Stimulated activated naive CD8-positive, alpha-beta T cell treated with anti-CD3 and anti-CD28 coated beads, Interleukin-15, amount 100 ng/mL, for 72 hours (primary cell): ENCODE measurements around the gene BMPR2.
"Not testable (repeated sequence)": the region's sequence is repeated elsewhere in the genome, so short reads cannot be mapped to it uniquely, and the experiment has no call there.

ENCODE experiments used
- ATAC-seq: fragments of 150-1000 bp; cut with Tn5 transposase; 2 replicates; pipeline ENCODE4 v1.10.0; 2021; ENCODE audit warnings: mild to moderate bottlenecking, moderate library complexity
- DNase-seq, 2 donors: peaks; one replicate each; pipeline ENCODE4 v3.0.0; 2021 to 2022
- H3K27ac Mint-ChIP-seq, 2 donors: one replicate each; pipeline ENCODE4 v1.8.0; 2022; ENCODE audit warnings: mild to moderate bottlenecking in 2 of 2, mixed read lengths in 2 of 2, moderate library complexity in 2 of 2
- H3K27me3 Mint-ChIP-seq: one replicate; pipeline ENCODE4 v1.8.0; 2022; ENCODE audit warnings: mixed read lengths
- H3K4me1 Mint-ChIP-seq: one replicate; pipeline ENCODE4 v1.8.0; 2022; ENCODE audit warnings: mild to moderate bottlenecking, mixed read lengths
- H3K4me3 Mint-ChIP-seq, 2 donors: one replicate each; pipeline ENCODE4 v1.8.0; 2022; ENCODE audit warnings: mild to moderate bottlenecking in 2 of 2, mixed read lengths in 2 of 2, moderate library complexity in 1 of 2
- H3K9me3 Mint-ChIP-seq, 2 donors: one replicate each; pipeline ENCODE4 v1.8.0; 2022; ENCODE audit warnings: mixed read lengths in 2 of 2

The BMPR2 gene

GRCh38 chr2:202418511-202418910 lies 42.4 kb downstream of the BMPR2 start:
- no peaks in the 10 kb centered on the region for H3K9me3 Mint-ChIP-seq
- no peak overlapping the region for H3K4me3 Mint-ChIP-seq
- H3K4me1 Mint-ChIP-seq, result peaks cover 10% of the 10 kb centered on the region
- no peaks in the 10 kb centered on the region for H3K27me3 Mint-ChIP-seq
- H3K27ac Mint-ChIP-seq, result peak overlapping the region in 1 of 2 donors; percentile 35
- DNase-seq (no peak), ATAC-seq (no peak)

DNA sequence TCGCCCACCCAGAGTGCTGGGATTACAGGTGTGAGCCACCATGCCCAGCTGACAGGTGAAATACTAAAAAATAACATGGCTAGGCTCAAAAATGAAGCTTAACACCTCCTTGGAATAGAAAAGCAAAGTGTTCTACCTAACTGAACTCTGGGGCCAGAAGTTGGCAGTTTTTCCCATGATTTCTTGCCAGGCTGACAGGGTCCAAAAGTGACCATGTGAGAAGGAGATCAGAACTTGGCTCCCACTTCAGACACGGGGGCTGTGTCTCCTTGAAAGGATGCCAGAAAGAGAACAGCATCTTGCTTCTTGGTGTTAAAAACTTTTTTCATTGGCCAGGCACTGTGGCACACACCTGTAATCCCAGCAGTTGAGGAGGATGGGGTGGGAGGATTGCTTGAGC lies 47.0 kb downstream of the BMPR2 start:
- Mint-ChIP-seq H3K27ac (no peak overlapping the region), H3K27me3 (no peaks in the 10 kb centered on the region), H3K9me3 (peaks cover 0 to 1% of the 10 kb centered on the region in 2 donors), H3K4me1 (peaks cover 5% of the 10 kb centered on the region), H3K4me3 (no peak overlapping the region)
- ATAC-seq, result no peak
- DNase-seq, result no peak

DNA sequence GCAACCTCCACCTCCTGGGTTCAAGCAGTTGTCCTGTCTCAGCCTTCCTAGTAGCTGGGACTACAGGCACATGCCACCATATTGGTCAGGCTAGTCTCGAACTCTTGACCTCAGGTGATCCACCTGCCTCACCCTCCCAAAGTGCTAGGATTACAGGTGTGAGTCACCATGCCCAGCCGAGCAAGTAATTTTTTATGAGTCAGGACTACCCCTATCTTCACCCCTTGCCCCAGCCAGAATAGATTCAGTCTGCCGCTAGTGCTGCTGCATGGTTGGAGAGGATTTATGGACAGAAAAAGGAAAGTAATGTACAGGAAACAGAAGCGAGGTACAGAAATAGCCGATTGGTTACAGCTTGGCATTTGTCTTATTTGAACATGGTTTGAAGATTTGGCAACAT lies 48.9 kb downstream of the BMPR2 start:
- ATAC-seq (no peak), DNase-seq (no peak)
- no peaks in the 10 kb centered on the region for H3K27me3 Mint-ChIP-seq
- no peak overlapping the region for H3K27ac Mint-ChIP-seq
- no peak overlapping the region for H3K4me3 Mint-ChIP-seq
- H3K9me3 Mint-ChIP-seq, result peaks cover 18% of the 10 kb centered on the region in 2 donors
- no peaks in the 10 kb centered on the region for H3K4me1 Mint-ChIP-seq

- no peak overlapping the region for H3K4me3 Mint-ChIP-seq
- H3K27ac Mint-ChIP-seq, result no peak overlapping the region
- DNase-seq (no peak), ATAC-seq (no peak)
- no peaks in the 10 kb centered on the region for H3K4me1 Mint-ChIP-seq
- peaks cover 18% of the 10 kb centered on the region in 2 donors for H3K9me3 Mint-ChIP-seq
- no peaks in the 10 kb centered on the region for H3K27me3 Mint-ChIP-seq
These were observed 50.6 kb downstream of the BMPR2 start for GRCh38 chr2:202426751-202427150.

GRCh38 chr2:202429164-202429980 lies 53.2 kb downstream of the BMPR2 start:
- Mint-ChIP-seq H3K4me1 (no peaks in the 10 kb centered on the region), H3K27ac (peak overlapping the region in 1 of 2 donors; percentile 36), H3K4me3 (no peak overlapping the region), H3K9me3 (peaks cover 18% of the 10 kb centered on the region in 2 donors), H3K27me3 (no peaks in the 10 kb centered on the region)
- ATAC-seq, result no peak
- DNase-seq, result no peak

DNA sequence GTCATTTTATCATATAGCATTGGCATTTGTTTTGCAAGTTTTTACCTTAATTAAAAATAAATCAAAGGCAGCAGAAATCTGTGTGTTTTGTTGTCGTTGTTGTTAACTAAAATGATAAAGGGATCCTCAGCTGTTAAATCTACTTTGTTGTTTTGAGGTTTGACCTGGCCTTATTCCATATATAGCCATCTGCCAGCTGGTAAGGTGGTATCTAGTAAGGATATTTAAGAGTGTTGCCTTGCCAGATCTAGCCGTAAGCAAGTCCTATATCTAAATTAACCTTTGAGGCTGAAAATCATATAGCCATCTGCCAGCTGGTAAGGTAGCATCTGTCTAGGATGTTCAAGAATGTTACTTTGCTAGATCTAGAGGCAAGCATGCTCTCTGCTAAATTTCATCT lies 56.6 kb downstream of the BMPR2 start:
- H3K27ac Mint-ChIP-seq, result no peak overlapping the region
- DNase-seq (no peak), ATAC-seq (no peak)
- no peaks in the 10 kb centered on the region for H3K4me1 Mint-ChIP-seq
- H3K4me3 Mint-ChIP-seq, result no peak overlapping the region
- no peaks in the 10 kb centered on the region for H3K27me3 Mint-ChIP-seq
- peaks cover 18% of the 10 kb centered on the region in 2 donors for H3K9me3 Mint-ChIP-seq

DNA sequence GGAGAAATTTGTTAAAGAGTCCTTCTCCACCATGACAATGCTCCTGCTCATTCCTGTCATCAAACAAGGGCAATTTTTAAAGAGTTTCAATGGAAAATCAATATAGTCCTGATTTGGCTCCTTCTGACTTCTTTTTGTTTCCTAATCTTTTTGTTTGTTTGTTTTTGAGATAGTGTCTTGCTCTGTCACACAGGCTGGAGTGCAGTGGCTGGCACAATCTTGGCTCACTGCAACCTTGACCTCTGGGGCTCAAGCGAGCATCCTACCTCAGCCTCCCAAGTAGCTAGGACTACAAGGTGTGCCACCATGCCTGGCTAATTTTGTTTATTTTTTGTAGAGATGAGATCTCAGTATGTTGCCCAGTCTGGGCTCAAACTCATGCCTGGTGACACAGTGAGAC lies 58.3 kb downstream of the BMPR2 start:
- Mint-ChIP-seq H3K9me3 (peaks cover 3 to 4% of the 10 kb centered on the region in 2 donors), H3K4me3 (no peak overlapping the region), H3K4me1 (no peaks in the 10 kb centered on the region), H3K27me3 (no peaks in the 10 kb centered on the region), H3K27ac (no peak overlapping the region)
- DNase-seq (no peak), ATAC-seq (no peak)

GRCh38 chr2:202436626-202437025 lies 60.5 kb downstream of the BMPR2 start:
- ATAC-seq (no peak), DNase-seq (no peak)
- no peak overlapping the region for H3K27ac Mint-ChIP-seq

GRCh38 chr2:202440117-202440516 lies 64.0 kb downstream of the BMPR2 start:
- peak overlapping the region in 1 of 2 donors; percentile 42 for H3K27ac Mint-ChIP-seq
- H3K9me3 Mint-ChIP-seq, H3K4me1 Mint-ChIP-seq, H3K4me3 Mint-ChIP-seq, DNase-seq, H3K27me3 Mint-ChIP-seq, ATAC-seq: not testable (repeated sequence)

More at GRCh38 chr2:202436626-202437025, 60.5 kb downstream of the BMPR2 start:
- Mint-ChIP-seq H3K9me3 (no peaks in the 10 kb centered on the region), H3K4me3 (no peak overlapping the region), H3K27me3 (no peaks in the 10 kb centered on the region), H3K4me1 (no peaks in the 10 kb centered on the region)

GRCh38 chr2:202442882-202443281 lies 66.8 kb downstream of the BMPR2 start:
- H3K27me3 Mint-ChIP-seq, result no peaks in the 10 kb centered on the region
- H3K27ac Mint-ChIP-seq, result no peak overlapping the region
- no peak for ATAC-seq
- no peak overlapping the region for H3K4me3 Mint-ChIP-seq
- H3K4me1 Mint-ChIP-seq, result peaks cover 8% of the 10 kb centered on the region
- no peaks in the 10 kb centered on the region for H3K9me3 Mint-ChIP-seq
- no peak for DNase-seq

- Mint-ChIP-seq H3K4me3 (no peak overlapping the region), H3K9me3 (no peaks in the 10 kb centered on the region), H3K27ac (no peak overlapping the region), H3K27me3 (no peaks in the 10 kb centered on the region), H3K4me1 (peaks cover 8% of the 10 kb centered on the region)
- ATAC-seq (no peak), DNase-seq (no peak)
These were observed 67.9 kb downstream of the BMPR2 start for GRCh38 chr2:202444000-202444399.

- H3K4me1 Mint-ChIP-seq, result no peaks in the 10 kb centered on the region
- ATAC-seq (no peak), DNase-seq (no peak)
- H3K27me3 Mint-ChIP-seq, result no peaks in the 10 kb centered on the region
- H3K4me3 Mint-ChIP-seq, result no peak overlapping the region
- H3K9me3 Mint-ChIP-seq, result no peaks in the 10 kb centered on the region
- H3K27ac Mint-ChIP-seq, result no peak overlapping the region
These were observed 73.2 kb downstream of the BMPR2 start for GRCh38 chr2:202449344-202449743.

DNA sequence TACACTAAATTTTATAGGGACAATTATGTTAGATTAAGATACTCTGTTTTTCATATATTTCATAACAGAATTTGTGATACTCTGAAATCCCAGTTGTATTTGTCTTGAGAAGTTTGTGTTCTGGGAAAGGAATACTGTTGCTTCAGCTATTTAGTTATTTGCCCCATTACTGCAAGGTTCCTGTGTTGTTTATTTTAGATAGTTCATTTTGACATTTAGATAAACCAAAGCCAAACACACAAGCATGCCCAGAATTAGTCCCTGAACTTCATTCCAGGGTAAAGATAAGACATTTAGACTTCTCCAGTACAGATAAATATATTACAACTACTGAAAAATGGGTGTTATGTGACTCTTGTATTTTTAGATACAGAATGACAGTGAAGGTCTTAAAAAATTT lies 74.7 kb downstream of the BMPR2 start:
- H3K4me3 Mint-ChIP-seq, result no peak overlapping the region
- H3K27me3 Mint-ChIP-seq, result no peaks in the 10 kb centered on the region
- H3K27ac Mint-ChIP-seq, result no peak overlapping the region
- no peak for DNase-seq
- H3K4me1 Mint-ChIP-seq, result no peaks in the 10 kb centered on the region
- no peak for ATAC-seq
- H3K9me3 Mint-ChIP-seq, result no peaks in the 10 kb centered on the region

GRCh38 chr2:202452744-202453143 lies 76.6 kb downstream of the BMPR2 start:
- H3K9me3 Mint-ChIP-seq, result no peaks in the 10 kb centered on the region
- ATAC-seq, result no peak
- H3K4me3 Mint-ChIP-seq, result no peak overlapping the region
- no peaks in the 10 kb centered on the region for H3K4me1 Mint-ChIP-seq
- H3K27me3 Mint-ChIP-seq, result no peaks in the 10 kb centered on the region
- no peak for DNase-seq
- no peak overlapping the region for H3K27ac Mint-ChIP-seq

DNA sequence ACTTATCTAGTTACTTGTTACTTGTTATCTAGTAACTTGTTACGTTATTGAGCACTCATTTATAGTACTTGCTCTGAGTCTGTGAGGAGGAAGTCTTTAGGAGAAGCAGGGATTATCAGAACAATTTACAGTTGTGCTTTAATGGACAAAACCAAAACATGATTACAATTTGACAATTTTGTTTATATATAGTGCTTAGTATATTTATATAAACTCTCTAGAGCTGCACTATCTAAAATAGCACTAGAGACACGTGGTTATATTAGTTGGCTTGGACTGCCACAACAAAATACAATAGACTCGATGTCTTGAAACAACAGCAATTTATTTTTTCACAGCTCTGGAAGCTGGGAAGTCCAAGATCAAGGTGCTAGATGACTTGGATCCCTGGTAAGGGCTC lies 78.4 kb downstream of the BMPR2 start:
- no peak overlapping the region for H3K4me3 Mint-ChIP-seq
- H3K4me1 Mint-ChIP-seq, result no peaks in the 10 kb centered on the region
- H3K27me3 Mint-ChIP-seq, result no peaks in the 10 kb centered on the region
- peaks cover 0 to 2% of the 10 kb centered on the region in 2 donors for H3K9me3 Mint-ChIP-seq
- ATAC-seq (no peak), DNase-seq (no peak)
- H3K27ac Mint-ChIP-seq, result peak overlapping the region in 1 of 2 donors; percentile 42

- Mint-ChIP-seq H3K4me3 (no peak overlapping the region), H3K27me3 (no peaks in the 10 kb centered on the region), H3K9me3 (peaks cover 0 to 5% of the 10 kb centered on the region in 2 donors), H3K27ac (no peak overlapping the region), H3K4me1 (no peaks in the 10 kb centered on the region)
- no peak for DNase-seq
- ATAC-seq, result no peak
These were observed 79.0 kb downstream of the BMPR2 start for GRCh38 chr2:202455114-202455513.

- Mint-ChIP-seq H3K4me3 (no peak overlapping the region), H3K9me3 (peaks cover 0 to 5% of the 10 kb centered on the region in 2 donors), H3K27ac (no peak overlapping the region), H3K27me3 (no peaks in the 10 kb centered on the region), H3K4me1 (no peaks in the 10 kb centered on the region)
- DNase-seq, result no peak
- no peak for ATAC-seq
These were observed 84.0 kb downstream of the BMPR2 start for GRCh38 chr2:202460119-202460518.
